Thymus (tissue), 11 donors: ENCODE measurements around the gene ARHGAP44. TPM values are rescaled to one million over a fixed set of nuclear protein-coding genes. Genes with fewer than 3 reads are reported as not detected.

Source experiments
- DNase-seq, 9 donors: peaks; one replicate each; pipeline ENCODE4 v3.0.0-alpha.2; 2013; ENCODE audit warnings: low spot score in 9 of 9, low read depth in 6 of 9, missing footprints in 1 of 9
- H3K27ac ChIP-seq, 2 donors: one replicate each; pipeline ENCODE4 v1.5.1; 2013; ENCODE audit warnings: control low read depth in 1 of 2, low read depth in 1 of 2, low read length in 1 of 2, mild to moderate bottlenecking in 1 of 2, moderate library complexity in 1 of 2
- H3K27me3 ChIP-seq, 2 donors: one replicate each; pipeline ENCODE4 v1.5.1; 2013; ENCODE audit warnings: low read length in 1 of 2; ENCODE audit not compliant: control insufficient read depth in 2 of 2, insufficient read depth in 1 of 2
- H3K36me3 ChIP-seq, 2 donors: one replicate each; pipeline ENCODE4 v1.5.1; 2013; ENCODE audit warnings: low read length in 1 of 2, mild to moderate bottlenecking in 1 of 2, moderate library complexity in 1 of 2; ENCODE audit not compliant: control insufficient read depth in 2 of 2, insufficient read depth in 2 of 2
- H3K4me1 ChIP-seq, 2 donors: one replicate each; pipeline ENCODE4 v1.5.1; 2013; ENCODE audit warnings: low read length in 2 of 2; ENCODE audit not compliant: control insufficient read depth in 2 of 2, insufficient read depth in 2 of 2
- H3K4me3 ChIP-seq, 2 donors: one replicate each; pipeline ENCODE4 v1.5.1; 2013; ENCODE audit warnings: low read length in 2 of 2, control low read depth in 1 of 2, mild to moderate bottlenecking in 1 of 2
- H3K9me3 ChIP-seq, 2 donors: one replicate each; pipeline ENCODE4 v1.5.1; 2013; ENCODE audit warnings: low read length in 1 of 2, mild to moderate bottlenecking in 1 of 2; ENCODE audit not compliant: control insufficient read depth in 2 of 2, insufficient read depth in 1 of 2
- WGBS: extraction: QIAGEN DNeasy Blood & Tissue Kit; methylation state at CpG from one replicate; pipeline ENCODE4 v1.1.7; 2013; 5-methylcytosine and 5-hydroxymethylcytosine counted together
- polyA plus RNA-seq: library from polyadenylated mRNA; stranded (reverse); fragments of 200-250 nt; gene quantifications from one replicate; pipeline ENCODE4 v1.2.3, GENCODE V29; 2013
- total RNA-seq: library from RNA; stranded (reverse); fragments of 120-200 nt; gene quantifications from one replicate; pipeline ENCODE4 v1.2.4, GENCODE V29; 2013
- donor health status: healthy.

Gene ARHGAP44
- total and polyA plus RNA-seq, 2 donors = 0.61 to 2.2 TPM

GRCh38 chr17:12812877-12813276 is 23.6 kb downstream of the ARHGAP44 start:
- Histone ChIP-seq H3K9me3 (peaks cover 0 to 7% of the 10 kb centered on the region in 2 donors), H3K27ac (no peak overlapping the region), H3K36me3 (no peaks in the 10 kb centered on the region), H3K4me3 (no peak overlapping the region), H3K4me1 (no peaks in the 10 kb centered on the region), H3K27me3 (no peaks in the 10 kb centered on the region)
- no peak for DNase-seq
- 83% methylated on average over 5 of the region's 5 CpGs for WGBS

- Histone ChIP-seq H3K27me3 (no peaks in the 10 kb centered on the region), H3K36me3 (no peaks in the 10 kb centered on the region), H3K4me3 (no peak overlapping the region), H3K4me1 (no peaks in the 10 kb centered on the region), H3K9me3 (no peaks in the 10 kb centered on the region), H3K27ac (no peak overlapping the region)
- no peak for DNase-seq
- WGBS = 95% methylated on average over 9 of the region's 9 CpGs
Observed at GRCh38 chr17:12813664-12814063, 24.4 kb downstream of the ARHGAP44 start.

GRCh38 chr17:12814718-12815117 is 25.4 kb downstream of the ARHGAP44 start:
- Histone ChIP-seq H3K9me3 (no peaks in the 10 kb centered on the region), H3K4me1 (no peaks in the 10 kb centered on the region), H3K27me3 (no peaks in the 10 kb centered on the region), H3K27ac (no peak overlapping the region), H3K36me3 (no peaks in the 10 kb centered on the region), H3K4me3 (no peak overlapping the region)
- DNase-seq = no peak
- 59% methylated on average over 2 of the region's 2 CpGs for WGBS

- Histone ChIP-seq H3K9me3 (no peaks in the 10 kb centered on the region), H3K4me3 (no peak overlapping the region), H3K27me3 (no peaks in the 10 kb centered on the region), H3K4me1 (no peaks in the 10 kb centered on the region), H3K36me3 (no peaks in the 10 kb centered on the region), H3K27ac (no peak overlapping the region)
- no peak for DNase-seq
- WGBS = 63% methylated on average over 3 of the region's 3 CpGs
Observed at GRCh38 chr17:12815642-12816141, 26.4 kb downstream of the ARHGAP44 start.

- H3K27ac ChIP-seq = no peak overlapping the region
Observed at GRCh38 chr17:12821376-12821940, 32.2 kb downstream of the ARHGAP44 start.

GRCh38 chr17:12826431-12826830 is 37.1 kb downstream of the ARHGAP44 start:
- 84% methylated on average over 1 of the region's 1 CpG for WGBS
- peaks cover 0 to 5% of the 10 kb centered on the region in 2 donors for H3K9me3 ChIP-seq
- H3K27ac ChIP-seq = no peak overlapping the region
- no peak overlapping the region for H3K4me3 ChIP-seq
- no peaks in the 10 kb centered on the region for H3K4me1 ChIP-seq
- no peaks in the 10 kb centered on the region for H3K36me3 ChIP-seq
- DNase-seq = no peak
- no peaks in the 10 kb centered on the region for H3K27me3 ChIP-seq

More at GRCh38 chr17:12821376-12821940, 32.2 kb downstream of the ARHGAP44 start:
- Histone ChIP-seq H3K9me3 (no peaks in the 10 kb centered on the region), H3K36me3 (no peaks in the 10 kb centered on the region), H3K4me1 (no peaks in the 10 kb centered on the region), H3K27me3 (no peaks in the 10 kb centered on the region), H3K4me3 (no peak overlapping the region)
- WGBS = 87% methylated on average over 4 of the region's 4 CpGs
- DNase-seq = no peak

GRCh38 chr17:12830777-12831247 is 41.5 kb downstream of the ARHGAP44 start:
- WGBS = 85% methylated on average over 3 of the region's 3 CpGs
- H3K4me3 ChIP-seq = no peak overlapping the region
- no peak for DNase-seq
- H3K4me1 ChIP-seq = no peaks in the 10 kb centered on the region
- H3K36me3 ChIP-seq = no peaks in the 10 kb centered on the region
- H3K9me3 ChIP-seq = peaks cover 0 to 5% of the 10 kb centered on the region in 2 donors
- H3K27ac ChIP-seq = no peak overlapping the region
- no peaks in the 10 kb centered on the region for H3K27me3 ChIP-seq

GRCh38 chr17:12831839-12832238 is 42.5 kb downstream of the ARHGAP44 start:
- no peak overlapping the region for H3K27ac ChIP-seq
- H3K27me3 ChIP-seq = no peaks in the 10 kb centered on the region
- no peak overlapping the region for H3K4me3 ChIP-seq
- no peaks in the 10 kb centered on the region for H3K4me1 ChIP-seq
- DNase-seq = no peak
- 96% methylated on average over 1 of the region's 1 CpG for WGBS
- no peaks in the 10 kb centered on the region for H3K36me3 ChIP-seq
- H3K9me3 ChIP-seq = peaks cover 0 to 5% of the 10 kb centered on the region in 2 donors

GRCh38 chr17:12839042-12839441 is 49.7 kb downstream of the ARHGAP44 start:
- DNase-seq = no peak
- WGBS = 77% methylated on average over 2 of the region's 2 CpGs
- Histone ChIP-seq H3K36me3 (no peaks in the 10 kb centered on the region), H3K27me3 (no peaks in the 10 kb centered on the region), H3K4me3 (no peak overlapping the region), H3K4me1 (no peaks in the 10 kb centered on the region), H3K9me3 (no peaks in the 10 kb centered on the region), H3K27ac (no peak overlapping the region)
